Measurements from ENCODE around the gene SPN. TPM values are rescaled to one million over a fixed set of nuclear protein-coding genes. Genes with fewer than 3 reads are reported as not detected.

The SPN gene
- total RNA-seq, 1 experiment from 2014 or later = 0.17 TPM

DNA sequence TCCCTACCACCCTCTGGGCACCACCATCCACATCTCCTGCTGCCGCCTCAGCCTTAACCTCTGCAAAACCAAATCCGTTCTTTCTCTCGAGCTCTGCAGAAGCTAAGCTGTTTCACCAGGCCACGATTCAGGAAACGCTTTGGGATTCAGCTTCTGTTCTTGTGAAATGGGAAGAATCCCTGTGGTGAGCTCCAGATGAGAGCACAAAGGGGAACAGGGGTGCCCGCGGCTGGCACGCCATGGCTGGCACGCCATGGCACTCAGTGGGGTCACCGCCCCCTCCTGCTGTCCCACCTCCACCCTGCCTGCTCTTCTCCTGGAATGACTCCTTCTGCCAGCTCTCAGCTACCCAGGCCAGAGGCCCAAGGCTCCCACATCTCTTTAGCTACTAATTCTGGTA lies 21.6 kb downstream of the SPN start:
- Histone ChIP-seq H3K36me3 (ENCODE audit: low read depth) (peaks cover 20% of the 10 kb centered on the region; the same call in 1 of the 2 replicates), H3K27me3 (ENCODE audit: insufficient read depth, low read depth) (no peaks in the 10 kb centered on the region), H3K79me2 (ENCODE audit: low read depth) (peaks cover 90% of the 10 kb centered on the region), H4K20me1 (ENCODE audit: insufficient read depth) (peaks cover 58% of the 10 kb centered on the region), H3K27ac (no peak overlapping the region), H3K9me2 (ENCODE audit: insufficient read depth) (no peaks in the 10 kb centered on the region), H3K4me3 (no peak overlapping the region), H3F3A (ENCODE audit: insufficient read depth, low read depth) (peaks cover 21% of the 10 kb centered on the region), H3K4me1 (replicated peaks; ENCODE audit: insufficient read depth) (peaks cover 14% of the 10 kb centered on the region), H3K4me2 (no peak overlapping the region), H3K9me3 (ENCODE audit: insufficient read depth, low read depth) (no peaks in the 10 kb centered on the region), H2AFZ (no peak overlapping the region)
- POLR2A ChIA-PET (ENCODE audit: unreplicated experiment) = interaction anchor here (0.5 kb wide), 1 partner anchor 108 kb away, joined by 3 read pairs; no protein-coding TSS in a partner anchor
- no peak for TF ChIP-seq EZH2 (IDR thresholded peaks at IDR 0.05; ENCODE audit: low read depth)
- TF ChIP-seq, protein P1, sequence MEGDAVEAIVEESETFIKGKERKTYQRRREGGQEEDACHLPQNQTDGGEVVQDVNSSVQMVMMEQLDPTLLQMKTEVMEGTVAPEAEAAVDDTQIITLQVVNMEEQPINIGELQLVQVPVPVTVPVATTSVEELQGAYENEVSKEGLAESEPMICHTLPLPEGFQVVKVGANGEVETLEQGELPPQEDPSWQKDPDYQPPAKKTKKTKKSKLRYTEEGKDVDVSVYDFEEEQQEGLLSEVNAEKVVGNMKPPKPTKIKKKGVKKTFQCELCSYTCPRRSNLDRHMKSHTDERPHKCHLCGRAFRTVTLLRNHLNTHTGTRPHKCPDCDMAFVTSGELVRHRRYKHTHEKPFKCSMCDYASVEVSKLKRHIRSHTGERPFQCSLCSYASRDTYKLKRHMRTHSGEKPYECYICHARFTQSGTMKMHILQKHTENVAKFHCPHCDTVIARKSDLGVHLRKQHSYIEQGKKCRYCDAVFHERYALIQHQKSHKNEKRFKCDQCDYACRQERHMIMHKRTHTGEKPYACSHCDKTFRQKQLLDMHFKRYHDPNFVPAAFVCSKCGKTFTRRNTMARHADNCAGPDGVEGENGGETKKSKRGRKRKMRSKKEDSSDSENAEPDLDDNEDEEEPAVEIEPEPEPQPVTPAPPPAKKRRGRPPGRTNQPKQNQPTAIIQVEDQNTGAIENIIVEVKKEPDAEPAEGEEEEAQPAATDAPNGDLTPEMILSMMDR (conservative IDR thresholded peaks at IDR 0.05) = no peak
- intact Hi-C loops (cut with micrococcal nuclease; ENCODE audit: unreplicated experiment) = no loop called here
- BruUV-seq (replicated peaks) = no TSS peak
- CTCF ChIA-PET = interaction anchor here (0.5 kb wide), 1 partner anchor 36 kb away, joined by 3 read pairs; no protein-coding TSS in a partner anchor
- no peak for DNase-seq

- Histone ChIP-seq H3F3A (ENCODE audit: insufficient read depth, low read depth) (peaks cover 30% of the 10 kb centered on the region), H3K4me2 (no peak overlapping the region), H3K27ac (no peak overlapping the region), H3K9me3 (ENCODE audit: insufficient read depth, low read depth) (no peaks in the 10 kb centered on the region), H3K4me3 (no peak overlapping the region), H3K27me3 (ENCODE audit: insufficient read depth, low read depth) (no peaks in the 10 kb centered on the region), H2AFZ (no peak overlapping the region), H3K9me2 (ENCODE audit: insufficient read depth) (no peaks in the 10 kb centered on the region), H3K4me1 (replicated peaks; ENCODE audit: insufficient read depth) (no peaks in the 10 kb centered on the region), H4K20me1 (ENCODE audit: insufficient read depth) (peaks cover 68% of the 10 kb centered on the region), H3K36me3 (ENCODE audit: low read depth) (peaks cover 20% of the 10 kb centered on the region; the same call in 1 of the 2 replicates), H3K79me2 (ENCODE audit: low read depth) (peaks cover 91% of the 10 kb centered on the region)
- intact Hi-C loops (cut with micrococcal nuclease; ENCODE audit: unreplicated experiment) = no loop called here
- no TSS peak for BruUV-seq (replicated peaks)
- TF ChIP-seq, protein P1 (conservative IDR thresholded peaks at IDR 0.05) = no peak
- no peak for TF ChIP-seq EZH2 (IDR thresholded peaks at IDR 0.05; ENCODE audit: low read depth)
- POLR2A ChIA-PET (ENCODE audit: unreplicated experiment) = interaction anchor here (0.5 kb wide), 1 partner anchor 12 kb away, joined by 3 read pairs; no protein-coding TSS in a partner anchor
- CTCF ChIA-PET = no interaction called here
- no peak for DNase-seq
These were observed 23.8 kb downstream of the SPN start for GRCh38 chr16:29686740-29687332.

GRCh38 chr16:29687755-29688154 lies 24.7 kb downstream of the SPN start:
- Histone ChIP-seq H3K9me3 (ENCODE audit: insufficient read depth, low read depth) (no peaks in the 10 kb centered on the region), H3F3A (ENCODE audit: insufficient read depth, low read depth) (peaks cover 31% of the 10 kb centered on the region), H3K4me1 (replicated peaks; ENCODE audit: insufficient read depth) (no peaks in the 10 kb centered on the region), H3K4me2 (no peak overlapping the region), H3K36me3 (ENCODE audit: low read depth) (0 out of 2 replicates have a peak, but pooled peaks cover 14% of the 10 kb centered on the region), H2AFZ (no peak overlapping the region), H3K9me2 (ENCODE audit: insufficient read depth) (no peaks in the 10 kb centered on the region), H3K27ac (no peak overlapping the region), H4K20me1 (ENCODE audit: insufficient read depth) (peaks cover 75% of the 10 kb centered on the region), H3K79me2 (ENCODE audit: low read depth) (peaks cover 83% of the 10 kb centered on the region), H3K27me3 (ENCODE audit: insufficient read depth, low read depth) (no peaks in the 10 kb centered on the region), H3K4me3 (no peak overlapping the region)
- TF ChIP-seq EZH2 (IDR thresholded peaks at IDR 0.05; ENCODE audit: low read depth) = no peak
- CTCF ChIA-PET = interaction anchor here (0.7 kb wide), 1 partner anchor 160 kb away, joined by 3 read pairs; no protein-coding TSS in a partner anchor
- POLR2A ChIA-PET (ENCODE audit: unreplicated experiment) = no interaction called here
- intact Hi-C loops (cut with micrococcal nuclease; ENCODE audit: unreplicated experiment) = no loop called here
- no peak for DNase-seq
- BruUV-seq (replicated peaks) = no TSS peak
